ENCODE measurements around the gene ISYNA1. TPM values are rescaled to one million over a fixed set of nuclear protein-coding genes. Genes with fewer than 3 reads are reported as not detected.

ISYNA1 gene
- total and polyA plus RNA-seq, 11 donors, result 14.0 to 60.6 (median 24.0) TPM

DNA sequence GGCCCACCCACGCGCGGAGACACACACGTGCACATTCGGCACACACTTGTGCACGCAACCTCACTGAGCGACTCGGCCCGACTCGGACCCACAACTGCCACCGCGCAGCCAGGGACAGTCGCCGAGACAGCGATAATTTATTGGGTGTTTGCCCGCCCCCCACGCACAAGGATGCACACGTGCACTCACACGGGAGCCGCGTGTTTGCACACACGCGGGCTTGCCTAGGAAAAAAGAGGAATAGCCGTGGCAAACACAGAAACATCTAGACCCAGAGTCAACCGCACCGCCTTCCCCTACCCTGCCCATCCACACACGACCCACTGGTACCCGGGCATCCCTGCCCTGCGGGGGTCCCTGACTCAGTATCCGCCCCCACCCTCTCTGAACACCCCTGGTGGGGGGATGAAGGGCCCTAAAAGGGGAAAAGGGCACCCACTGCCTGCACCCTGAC, 19.9 kb downstream of the ISYNA1 start:
- H3K27ac ChIP-seq, result peak overlapping the region; percentile 89 to 100 (median 95)
- peak in 2 of 5 donors; percentile 61 to 65 for DNase-seq
- 10 to 17% (median 10%) methylated on average over 27 to 30 of the region's 30 CpGs for WGBS, 4 donors
- H3K4me3 ChIP-seq, result peak overlapping the region in 11 of 12 donors; percentile 3 to 99 (median 80)
- no peak for ATAC-seq
- H3K4me1 ChIP-seq, result peaks cover 8 to 82% (median 60%) of the 10 kb centered on the region in 12 donors
- peaks cover 0 to 22% (median 0%) of the 10 kb centered on the region in 9 donors for H3K27me3 ChIP-seq
- no peak for TF ChIP-seq POLR2A (IDR thresholded peaks at IDR 0.05)
- TF ChIP-seq, protein P1, sequence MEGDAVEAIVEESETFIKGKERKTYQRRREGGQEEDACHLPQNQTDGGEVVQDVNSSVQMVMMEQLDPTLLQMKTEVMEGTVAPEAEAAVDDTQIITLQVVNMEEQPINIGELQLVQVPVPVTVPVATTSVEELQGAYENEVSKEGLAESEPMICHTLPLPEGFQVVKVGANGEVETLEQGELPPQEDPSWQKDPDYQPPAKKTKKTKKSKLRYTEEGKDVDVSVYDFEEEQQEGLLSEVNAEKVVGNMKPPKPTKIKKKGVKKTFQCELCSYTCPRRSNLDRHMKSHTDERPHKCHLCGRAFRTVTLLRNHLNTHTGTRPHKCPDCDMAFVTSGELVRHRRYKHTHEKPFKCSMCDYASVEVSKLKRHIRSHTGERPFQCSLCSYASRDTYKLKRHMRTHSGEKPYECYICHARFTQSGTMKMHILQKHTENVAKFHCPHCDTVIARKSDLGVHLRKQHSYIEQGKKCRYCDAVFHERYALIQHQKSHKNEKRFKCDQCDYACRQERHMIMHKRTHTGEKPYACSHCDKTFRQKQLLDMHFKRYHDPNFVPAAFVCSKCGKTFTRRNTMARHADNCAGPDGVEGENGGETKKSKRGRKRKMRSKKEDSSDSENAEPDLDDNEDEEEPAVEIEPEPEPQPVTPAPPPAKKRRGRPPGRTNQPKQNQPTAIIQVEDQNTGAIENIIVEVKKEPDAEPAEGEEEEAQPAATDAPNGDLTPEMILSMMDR (IDR thresholded peaks at IDR 0.05), result no peak
- no peaks in the 10 kb centered on the region for H3K9me3 ChIP-seq
- intact Hi-C loops (cut with DNase I), result loop anchor here in 3 of 10 donors (5.0 to 10.0 kb wide), 5 partner anchors 133 to 403 kb away; partner anchors contain the start of genes JUND (in 1 of the 3) and RAB3A (in 1 of the 3)
- no peaks in the 10 kb centered on the region for H3K36me3 ChIP-seq

DNA sequence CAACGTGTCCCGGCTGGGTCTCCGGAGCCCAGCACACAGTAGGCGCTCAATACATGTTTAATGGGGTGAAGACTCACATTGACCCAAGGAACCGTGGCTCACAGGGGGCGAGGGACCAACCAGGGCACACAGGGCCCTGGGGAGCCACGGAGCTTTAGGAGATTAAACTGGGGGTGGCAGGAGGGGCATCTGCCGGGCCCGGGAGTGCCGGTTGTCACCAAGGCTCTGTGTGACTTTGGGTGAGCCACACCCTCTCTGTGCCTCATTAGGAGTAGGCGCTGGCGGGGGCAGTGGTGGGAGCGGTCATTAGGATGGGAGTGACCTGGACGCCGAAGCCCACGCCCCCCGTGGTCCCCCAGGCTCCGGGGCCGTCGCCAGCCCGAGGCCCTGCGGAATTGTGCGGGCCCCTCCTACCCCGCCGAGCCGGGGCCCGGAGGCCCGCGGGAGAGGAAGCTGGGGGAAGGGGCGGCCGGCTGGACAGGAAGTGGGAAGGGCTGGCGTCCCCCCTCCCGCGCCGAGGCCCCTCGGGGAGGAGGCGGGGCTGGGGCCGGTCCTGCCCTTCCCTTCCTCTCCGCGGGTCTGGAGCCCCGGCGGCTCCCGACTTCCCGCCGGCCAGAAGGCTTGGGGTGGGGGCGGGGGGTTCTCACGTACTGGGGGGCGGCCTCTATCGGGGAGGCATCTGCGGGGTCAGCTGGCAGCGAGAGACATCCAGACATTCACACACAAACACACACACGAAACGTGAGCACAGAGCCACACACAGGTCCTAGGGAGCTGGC, 20.5 kb downstream of the ISYNA1 start:
- H3K27ac ChIP-seq, result peak overlapping the region; percentile 89 to 100 (median 95)
- peak; percentile 90 to 94 (median 94) for DNase-seq
- peaks cover 8 to 76% (median 57%) of the 10 kb centered on the region in 12 donors for H3K4me1 ChIP-seq
- WGBS, 4 donors, result 1 to 3% (median 1%) methylated on average over 13 to 53 of the region's 53 CpGs
- H3K4me3 ChIP-seq, result peak overlapping the region; percentile 3 to 99 (median 78)
- ATAC-seq, result peak; percentile 8 to 62 (median 56)
- peaks cover 0 to 22% (median 0%) of the 10 kb centered on the region in 9 donors for H3K27me3 ChIP-seq
- TF ChIP-seq POLR2A (IDR thresholded peaks at IDR 0.05), result peak in 1 of 2 donors; percentile 51
- TF ChIP-seq, protein P1 (IDR thresholded peaks at IDR 0.05), result no peak
- intact Hi-C loops (cut with DNase I), result loop anchor here in 3 of 10 donors (1.0 to 10.0 kb wide), 6 partner anchors 133 to 403 kb away; partner anchors contain the start of genes JUND (in 2 of the 3) and RAB3A (in 1 of the 3)
- H3K9me3 ChIP-seq, result no peaks in the 10 kb centered on the region
- no peaks in the 10 kb centered on the region for H3K36me3 ChIP-seq

- TF ChIP-seq, protein P1 (IDR thresholded peaks at IDR 0.05), result no peak
- no peak for TF ChIP-seq POLR2A (IDR thresholded peaks at IDR 0.05)
- H3K36me3 ChIP-seq, result no peaks in the 10 kb centered on the region
- H3K4me1 ChIP-seq, result peaks cover 8 to 71% (median 56%) of the 10 kb centered on the region in 12 donors
Observed at GRCh38 chr19:18416778-18417249, 21.1 kb downstream of the ISYNA1 start.

More at GRCh38 chr19:18416778-18417249, 21.1 kb downstream of the ISYNA1 start:
- 1 to 3% (median 2%) methylated on average over 39 to 44 of the region's 44 CpGs for WGBS, 4 donors
- DNase-seq (peak; percentile 93 to 95 (median 95)), ATAC-seq (peak; percentile 34 to 62 (median 56))
- intact Hi-C loops (cut with DNase I), result loop anchor here in 3 of 10 donors (1.0 to 10.0 kb wide), 6 partner anchors 132 to 402 kb away; partner anchors contain the start of genes JUND (in 2 of the 3) and RAB3A (in 1 of the 3)
- H3K4me3 ChIP-seq, result peak overlapping the region in 11 of 12 donors; percentile 7 to 99 (median 80)
- peaks cover 0 to 22% (median 0%) of the 10 kb centered on the region in 9 donors for H3K27me3 ChIP-seq
- no peaks in the 10 kb centered on the region for H3K9me3 ChIP-seq
- H3K27ac ChIP-seq, result peak overlapping the region; percentile 89 to 100 (median 95)

Data from heart left ventricle (tissue), 16 donors.